Aorta (tissue), 5 donors: ENCODE results near the gene SH3GLB2. TPM values are rescaled to one million over a fixed set of nuclear protein-coding genes. Genes with fewer than 3 reads are reported as not detected.
"Not testable (repeated sequence)": the region's sequence is repeated elsewhere in the genome, so short reads cannot be mapped to it uniquely, and the experiment has no call there.

ENCODE experiments used
- ATAC-seq: fragments of 200-7000 bp; cut with Tn5 transposase; one replicate; pipeline ENCODE4 v1.9.1; 2022; ENCODE audit warnings: moderate library complexity; ENCODE audit not compliant: low FRiP score
- DNase-seq, 2 donors: peaks; one replicate each; pipeline ENCODE4 v3.0.0-alpha.2; 2020
- H3K27ac ChIP-seq, 2 donors: one replicate each; pipeline ENCODE4 v1.5.1; 2013; ENCODE audit warnings: low read length in 2 of 2, mild to moderate bottlenecking in 2 of 2, moderate library complexity in 2 of 2, control low read depth in 1 of 2, inconsistent platforms in 1 of 2, low read depth in 1 of 2
- H3K27me3 ChIP-seq, 2 donors: one replicate each; pipeline ENCODE4 v1.6.1; 2013; ENCODE audit warnings: control low read depth in 1 of 2, low read length in 1 of 2, mild to moderate bottlenecking in 1 of 2, moderate library complexity in 1 of 2; ENCODE audit not compliant: insufficient read depth in 2 of 2, control insufficient read depth in 1 of 2
- H3K36me3 ChIP-seq, 2 donors: one replicate each; pipeline ENCODE4 v1.6.1; 2013; ENCODE audit warnings: control low read depth in 1 of 2, low read length in 1 of 2, mild to moderate bottlenecking in 1 of 2; ENCODE audit not compliant: insufficient read depth in 2 of 2, control insufficient read depth in 1 of 2
- H3K4me1 ChIP-seq, 2 donors: one replicate each; pipeline ENCODE4 v1.6.1; 2013; ENCODE audit warnings: low read length in 2 of 2, control low read depth in 1 of 2, mild to moderate bottlenecking in 1 of 2, moderate library complexity in 1 of 2; ENCODE audit not compliant: insufficient read depth in 2 of 2, control insufficient read depth in 1 of 2
- H3K4me3 ChIP-seq, 2 donors: one replicate each; pipeline ENCODE4 v1.5.1; 2013; ENCODE audit warnings: low read length in 2 of 2, control low read depth in 1 of 2, mild to moderate bottlenecking in 1 of 2
- H3K9me3 ChIP-seq: one replicate; pipeline ENCODE4 v1.6.1; 2013; ENCODE audit warnings: mild to moderate bottlenecking, low read length; ENCODE audit not compliant: control insufficient read depth
- WGBS, 2 donors: extraction: QIAGEN DNeasy Blood & Tissue Kit; methylation state at CpG; one replicate each; pipeline ENCODE4 v1.1.7; 2013; 5-methylcytosine and 5-hydroxymethylcytosine counted together
- intact Hi-C, 2 donors: fragments of 100-400 bp; cut with DNase I; formaldehyde crosslinking; loops; one replicate each; pipeline versions ENCODE4 v1.14.2 to v1.15.0; 2022
- polyA plus RNA-seq, 2 donors: library from polyadenylated mRNA; stranded (reverse); fragments of 200-250 nt; gene quantifications; one replicate each; pipeline ENCODE4 v1.2.3, GENCODE V29; 2013
- total RNA-seq, 2 donors: library from RNA; stranded (reverse); fragmentation: NEBNext Ultra II Directional; extraction: Animal tissue kit (Norgen Biotek cat#: 25700); gene quantifications; one replicate each; pipeline ENCODE4 v1.2.1, GENCODE V29; 2021
- donor health status: healthy with polysubstance abuse.
- donor health status: Bipolar disorder and iron deficiency.
- donor health status: DM: no; HTN: no; CAD: no.
- donor health status: DM: no; HTN: no; CAD: no.
- donor health status: DM: yes; HTN: yes; CAD: no.

The SH3GLB2 gene
- total and polyA plus RNA-seq, 4 donors: 34.4 to 232 (median 85.8) TPM

DNA sequence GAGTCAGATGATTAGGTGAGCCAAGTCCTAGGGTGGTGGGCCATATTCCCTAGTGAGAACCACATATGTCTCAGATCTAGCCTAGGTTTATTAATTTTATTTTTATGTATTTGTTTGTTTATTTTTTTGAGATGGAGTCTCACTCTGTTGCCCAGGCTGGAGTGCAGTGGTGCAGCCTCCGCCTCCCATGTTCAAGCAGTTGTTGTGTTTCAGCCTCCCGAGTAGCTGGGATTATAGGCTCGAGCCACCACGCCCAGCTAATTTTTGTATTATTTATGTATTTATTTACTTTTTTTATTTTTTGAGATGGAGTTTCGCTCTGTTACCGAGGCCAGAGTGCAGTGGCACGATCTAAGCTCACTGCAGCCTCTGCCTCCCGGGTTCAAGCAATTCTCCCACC is 44.6 kb downstream of the SH3GLB2 start:
- H3K4me1 ChIP-seq: peaks cover 0 to 3% of the 10 kb centered on the region in 2 donors
- DNase-seq (peak in 1 of 2 donors; percentile 33), ATAC-seq (no peak)
- 92 to 97% methylated on average over 8 of the region's 8 CpGs for WGBS, 2 donors
- H3K27ac ChIP-seq: no peak overlapping the region
- no peaks in the 10 kb centered on the region for H3K9me3 ChIP-seq
- no peak overlapping the region for H3K4me3 ChIP-seq
- H3K36me3 ChIP-seq: peaks cover 9 to 10% of the 10 kb centered on the region in 2 donors
- intact Hi-C loops: no loop called here
- no peaks in the 10 kb centered on the region for H3K27me3 ChIP-seq

GRCh38 chr9:128979111-128979510 is 49.0 kb downstream of the SH3GLB2 start:
- H3K27me3 ChIP-seq: no peaks in the 10 kb centered on the region
- H3K9me3 ChIP-seq: no peaks in the 10 kb centered on the region
- 87 to 88% methylated on average over 3 of the region's 3 CpGs for WGBS, 2 donors
- no peak overlapping the region for H3K27ac ChIP-seq
- intact Hi-C loops: no loop called here
- H3K36me3 ChIP-seq: peaks cover 6 to 7% of the 10 kb centered on the region in 2 donors
- H3K4me1 ChIP-seq: no peaks in the 10 kb centered on the region
- no peak for ATAC-seq
- no peak overlapping the region for H3K4me3 ChIP-seq
- DNase-seq: no peak

GRCh38 chr9:128972956-128973355 is 55.2 kb downstream of the SH3GLB2 start:
- Histone ChIP-seq H3K27ac (no peak overlapping the region), H3K4me3 (no peak overlapping the region), H3K27me3 (no peaks in the 10 kb centered on the region), H3K4me1 (no peaks in the 10 kb centered on the region), H3K36me3 (peaks cover 0 to 7% of the 10 kb centered on the region in 2 donors), H3K9me3 (no peaks in the 10 kb centered on the region)
- no peak for DNase-seq
- ATAC-seq: no peak
- WGBS, 2 donors: 87 to 89% methylated on average over 4 of the region's 4 CpGs
- intact Hi-C loops: no loop called here

- DNase-seq: no peak
- intact Hi-C loops: no loop called here
- H3K9me3 ChIP-seq: no peaks in the 10 kb centered on the region
- no peaks in the 10 kb centered on the region for H3K4me1 ChIP-seq
- no peak for ATAC-seq
- no peak overlapping the region for H3K27ac ChIP-seq
- no peaks in the 10 kb centered on the region for H3K27me3 ChIP-seq
- no peak overlapping the region for H3K4me3 ChIP-seq
- 89 to 91% methylated on average over 5 of the region's 5 CpGs for WGBS, 2 donors
- H3K36me3 ChIP-seq: peaks cover 0 to 9% of the 10 kb centered on the region in 2 donors
Observed at GRCh38 chr9:128969491-128969890, 58.6 kb downstream of the SH3GLB2 start.

- H3K9me3 ChIP-seq, H3K27ac ChIP-seq, H3K4me1 ChIP-seq, H3K4me3 ChIP-seq, ATAC-seq, H3K27me3 ChIP-seq, H3K36me3 ChIP-seq, DNase-seq, intact Hi-C loops: not testable (repeated sequence)
- WGBS, 2 donors: 95 to 96% methylated on average over 9 of the region's 9 CpGs
Observed at GRCh38 chr9:128961403-128961802, 66.7 kb downstream of the SH3GLB2 start.

Other genes starting within 250 kb of the SH3GLB2 start
- 10 to 100 TPM; 23.6 to 27.7 TPM for gene TBC1D13, start 241.1 kb downstream of the SH3GLB2 start, total RNA-seq
- 10 to 100 TPM in 1 of 2 donors, 1 to 10 TPM in 1; 9.0 to 21.5 TPM for gene TBC1D13, start 241.1 kb downstream of the SH3GLB2 start, polyA plus RNA-seq
- 10 to 100 TPM; 11.0 to 14.1 TPM for gene ENDOG, start 209.8 kb downstream of the SH3GLB2 start, total RNA-seq
- gene ENDOG, start 209.8 kb downstream of the SH3GLB2 start, polyA plus RNA-seq: 10 to 100 TPM in 1 of 2 donors, 1 to 10 TPM in 1; 9.1 to 15.9 TPM
- gene SPOUT1, start 198.5 kb downstream of the SH3GLB2 start, total RNA-seq: 10 to 100 TPM; 28.6 to 32.8 TPM
- 10 to 100 TPM; 14.3 to 40.9 TPM for gene SPOUT1, start 198.5 kb downstream of the SH3GLB2 start, polyA plus RNA-seq
- 1 to 10 TPM; 7.5 to 9.5 TPM for gene KYAT1, start 146.4 kb downstream of the SH3GLB2 start, total RNA-seq
- gene KYAT1, start 146.4 kb downstream of the SH3GLB2 start, polyA plus RNA-seq: 10 to 100 TPM in 1 of 2 donors, 1 to 10 TPM in 1; 4.5 to 11.4 TPM
- 100 to 1,000 TPM in 1 of 2 donors, 10 to 100 TPM in 1; 63.8 to 100 TPM for gene LRRC8A, start 146.2 kb downstream of the SH3GLB2 start, total RNA-seq
- gene LRRC8A, start 146.2 kb downstream of the SH3GLB2 start, polyA plus RNA-seq: 10 to 100 TPM; 14.3 to 41.3 TPM
- 10 to 100 TPM; 20.5 to 33.0 TPM for gene PHYHD1, start 107.3 kb downstream of the SH3GLB2 start, total RNA-seq
- gene PHYHD1, start 107.3 kb downstream of the SH3GLB2 start, polyA plus RNA-seq: 10 to 100 TPM; 16.7 to 68.9 TPM
- gene DOLK, start 80.7 kb downstream of the SH3GLB2 start, total RNA-seq: 10 to 100 TPM in 1 of 2 donors, 1 to 10 TPM in 1; 8.4 to 10.5 TPM
- 10 to 100 TPM in 1 of 2 donors, 1 to 10 TPM in 1; 4.3 to 10.7 TPM for gene DOLK, start 80.7 kb downstream of the SH3GLB2 start, polyA plus RNA-seq
- gene NUP188, start 80.6 kb downstream of the SH3GLB2 start, total RNA-seq: 10 to 100 TPM; 37.1 to 44.5 TPM
- gene NUP188, start 80.6 kb downstream of the SH3GLB2 start, polyA plus RNA-seq: 10 to 100 TPM in 1 of 2 donors, 1 to 10 TPM in 1; 4.9 to 14.4 TPM
- 10 to 100 TPM; 21.8 to 28.3 TPM for gene MIGA2, start 8.3 kb upstream of the SH3GLB2 start, total RNA-seq
- gene MIGA2, start 8.3 kb upstream of the SH3GLB2 start, polyA plus RNA-seq: 10 to 100 TPM in 1 of 2 donors, 1 to 10 TPM in 1; 8.5 to 32.3 TPM
- 1 to 10 TPM; 4.0 to 5.1 TPM for gene DOLPP1, start 52.8 kb upstream of the SH3GLB2 start, total RNA-seq
- gene DOLPP1, start 52.8 kb upstream of the SH3GLB2 start, polyA plus RNA-seq: 1 to 10 TPM; 2.1 to 4.9 TPM
- gene CRAT, start 82.5 kb upstream of the SH3GLB2 start, total RNA-seq: 10 to 100 TPM; 42.0 to 48.4 TPM
- gene CRAT, start 82.5 kb upstream of the SH3GLB2 start, polyA plus RNA-seq: 10 to 100 TPM; 26.8 to 51.1 TPM
- 100 to 1,000 TPM in 1 of 2 donors, 10 to 100 TPM in 1; 80.3 to 156 TPM for gene PTPA, start 83.1 kb upstream of the SH3GLB2 start, total RNA-seq
- gene PTPA, start 83.1 kb upstream of the SH3GLB2 start, polyA plus RNA-seq: 10 to 100 TPM; 60.6 to 73.2 TPM
- gene IER5L, start 149.9 kb upstream of the SH3GLB2 start, total RNA-seq: 10 to 100 TPM; 28.3 to 66.9 TPM
- gene IER5L, start 149.9 kb upstream of the SH3GLB2 start, polyA plus RNA-seq: 10 to 100 TPM in 1 of 2 donors, 1 to 10 TPM in 1; 8.8 to 37.2 TPM